Suprapubic skin (tissue), 4 donors: Measurements from ENCODE around the gene CLEC11A. TPM values are rescaled to one million over a fixed set of nuclear protein-coding genes. Genes with fewer than 3 reads are reported as not detected.

ENCODE experiments used
- total RNA-seq, 4 donors: library from RNA; depleted of rRNA; stranded (reverse); fragments of >200 nt; gene quantifications; one replicate each; pipeline ENCODE4 v1.1.0, GENCODE V29; 2016

Gene CLEC11A
- total RNA-seq, 4 donors from 2014 or later, result 5.8 to 14.1 (median 7.7) TPM

Other genes starting within 250 kb of the CLEC11A start
- gene EMC10, start 246.9 kb upstream of the CLEC11A start, total RNA-seq, result 10 to 100 TPM; 34.9 to 77.2 (median 71.1) TPM
- 1 to 10 TPM in 3 of 4 donors, not detected in 1; 3.9 to 5.0 (median 4.2) TPM for gene GARIN5A, start 246.5 kb upstream of the CLEC11A start, total RNA-seq
- gene JOSD2, start 212.2 kb upstream of the CLEC11A start, total RNA-seq, result 10 to 100 TPM in 3 of 4 donors, 1 to 10 TPM in 1; 9.3 to 31.7 (median 28.7) TPM
- not detected for gene ASPDH, start 209.5 kb upstream of the CLEC11A start, total RNA-seq
- gene LRRC4B, start 154.9 kb upstream of the CLEC11A start, total RNA-seq, result 1 to 10 TPM in 2 of 4 donors, under 1 TPM in 2; 0.24 to 1.0 (median 0.81) TPM
- gene SYT3, start 83.5 kb upstream of the CLEC11A start, total RNA-seq, result 1 to 10 TPM in 1 of 4 donors, under 1 TPM in 2, not detected in 1; 0.23 to 1.8 (median 0.30) TPM
- gene C19orf81, start 73.9 kb upstream of the CLEC11A start, total RNA-seq, result 10 to 100 TPM in 1 of 4 donors, not detected in 3; 19.8 TPM
- gene SHANK1, start 3.6 kb upstream of the CLEC11A start, total RNA-seq, result 1 to 10 TPM in 1 of 4 donors, under 1 TPM in 1, not detected in 2; 0.42 to 6.6 TPM
- not detected for gene GPR32, start 47.1 kb downstream of the CLEC11A start, total RNA-seq
- gene ACP4, start 67.1 kb downstream of the CLEC11A start, total RNA-seq, result under 1 TPM in 2 of 4 donors, not detected in 2; 0.49 to 0.97 TPM
- gene KLK1, start 100.4 kb downstream of the CLEC11A start, total RNA-seq, result 10 to 100 TPM; 34.3 to 58.3 (median 40.5) TPM
- not detected for gene KLK15, start 110.2 kb downstream of the CLEC11A start, total RNA-seq
- gene KLK3, start 131.6 kb downstream of the CLEC11A start, total RNA-seq, result 1 to 10 TPM in 1 of 4 donors, under 1 TPM in 3; 0.24 to 1.9 (median 0.67) TPM
- gene KLK2, start 150.1 kb downstream of the CLEC11A start, total RNA-seq, result not detected
- 1 to 10 TPM in 1 of 4 donors, under 1 TPM in 1, not detected in 2; 0.83 to 1.6 TPM for gene KLK4, start 188.0 kb downstream of the CLEC11A start, total RNA-seq
- gene KLK5, start 229.7 kb downstream of the CLEC11A start, total RNA-seq, result 100 to 1,000 TPM in 3 of 4 donors, 10 to 100 TPM in 1; 40.3 to 299 (median 177) TPM
- 10 to 100 TPM in 1 of 4 donors, 1 to 10 TPM in 2, not detected in 1; 5.4 to 56.9 (median 9.0) TPM for gene KLK6, start 246.2 kb downstream of the CLEC11A start, total RNA-seq